ENCODE data around the gene BPTF. TPM values are rescaled to one million over a fixed set of nuclear protein-coding genes. Genes with fewer than 3 reads are reported as not detected.
"Not testable (repeated sequence)": the region's sequence is repeated elsewhere in the genome, so short reads cannot be mapped to it uniquely, and the experiment has no call there.

Gene BPTF
- polyA plus RNA-seq, 1 experiment: 46.0 TPM

DNA sequence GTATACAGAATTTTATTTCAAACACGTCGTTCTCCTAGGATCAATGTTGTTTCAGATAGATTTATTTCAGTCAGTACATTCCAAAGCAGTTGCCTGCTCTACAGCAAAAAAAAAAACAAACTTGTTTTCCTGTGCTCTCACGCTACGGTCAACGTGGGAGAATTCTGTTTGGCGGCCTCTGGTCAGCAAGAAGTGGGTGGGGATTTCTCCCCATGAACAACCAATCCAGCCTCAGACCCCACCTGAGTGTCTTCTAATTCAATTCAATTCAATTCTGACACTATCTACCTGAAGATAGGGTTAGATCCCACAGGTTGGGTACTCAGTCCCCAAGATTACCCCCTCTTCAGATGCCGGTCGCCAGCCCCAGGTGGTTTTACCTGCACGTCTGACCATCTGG, 148.9 kb downstream of the BPTF start:
- Histone ChIP-seq H3K4me3 (ENCODE audit: low read depth, low read length) (no peak overlapping the region), H3K27me3 (ENCODE audit: control insufficient read depth, insufficient read depth, low read length) (no peaks in the 10 kb centered on the region), H3K27ac (ENCODE audit: low read depth, low read length) (no peak overlapping the region), H3K9me3 (ENCODE audit: control insufficient read depth, insufficient read depth, low read length) (peaks cover 5% of the 10 kb centered on the region)
- TF ChIP-seq, protein P1, sequence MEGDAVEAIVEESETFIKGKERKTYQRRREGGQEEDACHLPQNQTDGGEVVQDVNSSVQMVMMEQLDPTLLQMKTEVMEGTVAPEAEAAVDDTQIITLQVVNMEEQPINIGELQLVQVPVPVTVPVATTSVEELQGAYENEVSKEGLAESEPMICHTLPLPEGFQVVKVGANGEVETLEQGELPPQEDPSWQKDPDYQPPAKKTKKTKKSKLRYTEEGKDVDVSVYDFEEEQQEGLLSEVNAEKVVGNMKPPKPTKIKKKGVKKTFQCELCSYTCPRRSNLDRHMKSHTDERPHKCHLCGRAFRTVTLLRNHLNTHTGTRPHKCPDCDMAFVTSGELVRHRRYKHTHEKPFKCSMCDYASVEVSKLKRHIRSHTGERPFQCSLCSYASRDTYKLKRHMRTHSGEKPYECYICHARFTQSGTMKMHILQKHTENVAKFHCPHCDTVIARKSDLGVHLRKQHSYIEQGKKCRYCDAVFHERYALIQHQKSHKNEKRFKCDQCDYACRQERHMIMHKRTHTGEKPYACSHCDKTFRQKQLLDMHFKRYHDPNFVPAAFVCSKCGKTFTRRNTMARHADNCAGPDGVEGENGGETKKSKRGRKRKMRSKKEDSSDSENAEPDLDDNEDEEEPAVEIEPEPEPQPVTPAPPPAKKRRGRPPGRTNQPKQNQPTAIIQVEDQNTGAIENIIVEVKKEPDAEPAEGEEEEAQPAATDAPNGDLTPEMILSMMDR (IDR thresholded peaks at IDR 0.05; ENCODE audit: low read depth, low read length): no peak
- no peak for DNase-seq (ENCODE audit: low read depth, low spot score)
- ChIA-PET POLR2A (no interaction called here), CTCF (interaction anchor here (0.9 kb wide), 1 partner anchor 10 kb away, joined by 3 read pairs; no protein-coding TSS in a partner anchor)

DNA sequence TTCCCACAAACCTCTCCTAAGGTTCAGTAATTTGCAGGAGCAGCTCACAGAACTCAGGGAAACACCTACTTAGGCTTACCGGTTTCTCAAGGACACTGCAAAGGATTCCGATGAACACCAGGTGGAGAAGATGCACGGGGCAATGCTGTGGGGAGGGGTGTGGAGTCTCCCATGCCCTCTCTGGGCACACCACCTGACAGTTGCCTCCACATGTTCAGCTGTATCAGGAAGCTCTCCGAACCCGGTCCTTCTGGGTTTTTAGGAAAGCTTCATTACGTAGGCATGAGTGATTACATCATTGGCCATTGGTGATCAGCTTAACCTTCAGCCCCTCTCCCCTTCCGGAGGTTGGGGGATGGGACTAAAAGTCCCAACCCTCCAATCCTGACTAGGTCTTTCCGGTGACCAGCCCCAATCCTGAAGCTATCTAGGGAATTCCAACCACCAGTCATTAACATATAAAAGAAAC, 149.3 kb downstream of the BPTF start:
- H3K27ac ChIP-seq (ENCODE audit: low read depth, low read length): no peak overlapping the region
- CTCF ChIA-PET: interaction anchor here (0.9 to 1.3 kb wide), 2 partner anchors 11 to 12 kb away, joined by 3 to 4 read pairs; no protein-coding TSS in a partner anchor
- POLR2A ChIA-PET: no interaction called here
- no peaks in the 10 kb centered on the region for H3K27me3 ChIP-seq (ENCODE audit: control insufficient read depth, insufficient read depth, low read length)
- peaks cover 10% of the 10 kb centered on the region for H3K9me3 ChIP-seq (ENCODE audit: control insufficient read depth, insufficient read depth, low read length)
- TF ChIP-seq, protein P1 (IDR thresholded peaks at IDR 0.05; ENCODE audit: low read depth, low read length): no peak
- H3K4me3 ChIP-seq (ENCODE audit: low read depth, low read length): no peak overlapping the region
- no peak for DNase-seq (ENCODE audit: low read depth, low spot score)

DNA sequence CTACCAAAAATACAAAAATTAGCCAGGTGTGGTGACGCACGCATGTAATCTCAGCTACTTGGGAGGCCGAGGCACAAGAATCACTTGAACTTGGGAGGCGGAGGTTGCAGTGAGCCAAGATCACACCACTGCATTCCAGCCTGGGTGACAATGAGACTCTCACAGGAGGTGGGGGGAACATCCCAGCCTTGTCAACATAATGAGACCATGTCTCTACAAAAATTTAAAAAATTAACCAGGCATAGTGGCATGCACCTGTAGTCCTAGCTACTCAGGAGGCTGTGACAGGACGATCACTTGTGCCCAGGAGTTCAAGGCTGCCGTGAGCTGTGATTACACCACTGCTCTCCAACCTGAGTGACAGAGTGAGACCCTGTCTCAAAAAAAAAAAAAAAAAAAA, 151.0 kb downstream of the BPTF start:
- H3K4me3 ChIP-seq (ENCODE audit: low read depth, low read length); H3K27me3 ChIP-seq (ENCODE audit: control insufficient read depth, insufficient read depth, low read length); H3K27ac ChIP-seq (ENCODE audit: low read depth, low read length); DNase-seq (ENCODE audit: low read depth, low spot score); CTCF ChIA-PET: not testable (repeated sequence)
- H3K9me3 ChIP-seq (ENCODE audit: control insufficient read depth, insufficient read depth, low read length): peaks cover 15% of the 10 kb centered on the region
- POLR2A ChIA-PET: interaction anchor here (0.5 to 0.7 kb wide), 2 partner anchors 9 to 493 kb away, joined by 4 to 6 read pairs; no protein-coding TSS in a partner anchor

DNA sequence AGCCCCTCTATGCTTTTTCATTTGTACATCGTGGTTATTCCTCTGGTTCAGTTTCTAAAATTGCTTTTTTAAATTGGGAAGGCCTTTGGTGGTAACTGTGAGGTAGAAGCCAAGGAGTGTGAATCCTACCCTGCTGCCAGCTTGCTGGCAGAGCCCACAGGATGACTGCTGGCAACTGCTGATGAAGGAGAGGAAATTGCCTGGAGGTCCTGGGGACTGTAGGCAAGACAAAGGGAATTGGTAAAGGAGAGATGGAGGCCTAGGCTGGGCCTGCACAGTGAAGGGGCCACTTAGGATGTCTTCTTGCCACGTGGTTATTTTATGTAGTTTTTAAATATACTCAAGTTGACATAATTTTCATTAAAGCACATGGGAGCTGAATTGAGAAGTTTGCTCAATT, 155.2 kb downstream of the BPTF start:
- Histone ChIP-seq H3K9me3 (ENCODE audit: control insufficient read depth, insufficient read depth, low read length) (peaks cover 15% of the 10 kb centered on the region), H3K27me3 (ENCODE audit: control insufficient read depth, insufficient read depth, low read length) (no peaks in the 10 kb centered on the region), H3K27ac (ENCODE audit: low read depth, low read length) (no peak overlapping the region), H3K4me3 (ENCODE audit: low read depth, low read length) (no peak overlapping the region)
- TF ChIP-seq, protein P1 (IDR thresholded peaks at IDR 0.05; ENCODE audit: low read depth, low read length): no peak
- ChIA-PET POLR2A (no interaction called here), CTCF (no interaction called here)
- no peak for DNase-seq (ENCODE audit: low read depth, low spot score)

DNA sequence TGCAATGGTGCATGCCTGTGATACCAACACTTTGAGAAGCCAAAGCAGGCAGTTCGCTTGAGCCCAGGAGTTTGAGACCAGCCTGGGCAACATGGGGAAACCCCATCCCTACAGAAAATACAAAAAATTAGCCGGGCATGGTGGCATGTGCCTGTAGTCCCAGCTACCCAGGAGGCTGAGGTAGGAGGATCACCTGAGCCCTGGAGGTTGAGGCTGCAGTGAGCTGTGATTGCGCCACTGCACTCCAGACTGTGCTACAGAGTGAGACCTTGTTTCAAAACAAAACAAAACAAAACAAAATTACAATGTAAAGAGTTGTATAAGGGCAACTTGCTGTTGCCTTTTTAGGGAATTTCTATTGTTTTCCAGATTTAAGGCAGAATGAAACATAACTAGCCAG, 155.6 kb downstream of the BPTF start:
- H3K27me3 ChIP-seq (ENCODE audit: control insufficient read depth, insufficient read depth, low read length); DNase-seq (ENCODE audit: low read depth, low spot score); POLR2A ChIA-PET; H3K4me3 ChIP-seq (ENCODE audit: low read depth, low read length); H3K27ac ChIP-seq (ENCODE audit: low read depth, low read length); CTCF ChIA-PET: not testable (repeated sequence)
- peaks cover 15% of the 10 kb centered on the region for H3K9me3 ChIP-seq (ENCODE audit: control insufficient read depth, insufficient read depth, low read length)

DNA sequence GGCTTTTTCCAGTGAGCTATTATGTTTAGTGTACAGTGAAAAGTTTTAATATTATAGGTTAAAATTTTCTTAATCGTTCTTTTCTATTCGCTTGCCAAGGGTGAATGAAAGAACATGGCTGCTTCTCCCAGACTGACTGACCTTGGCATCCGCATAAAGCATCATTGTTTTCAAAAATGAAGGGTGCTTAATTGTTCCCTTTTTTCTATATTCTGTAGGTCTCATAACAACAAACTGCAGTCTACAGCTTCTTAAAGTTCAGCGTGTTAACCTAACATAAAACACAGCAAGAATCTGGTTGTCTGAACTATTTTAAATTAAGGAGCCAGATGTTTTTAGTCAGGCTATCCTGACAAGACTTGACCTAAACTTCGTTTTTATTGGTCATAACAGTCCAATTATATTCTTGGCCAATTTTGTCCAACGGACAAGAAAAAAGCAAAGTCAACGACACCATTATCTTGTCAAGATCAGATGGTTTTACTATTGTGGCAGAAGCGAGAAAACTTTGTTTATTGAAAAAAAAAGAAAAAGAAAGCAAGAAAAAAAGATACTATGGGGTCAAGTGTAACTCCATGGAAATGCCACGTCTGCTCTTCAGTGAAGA, 156.8 kb downstream of the BPTF start:
- Histone ChIP-seq H3K27me3 (ENCODE audit: control insufficient read depth, insufficient read depth, low read length) (no peaks in the 10 kb centered on the region), H3K9me3 (ENCODE audit: control insufficient read depth, insufficient read depth, low read length) (peaks cover 15% of the 10 kb centered on the region), H3K4me3 (ENCODE audit: low read depth, low read length) (no peak overlapping the region), H3K27ac (ENCODE audit: low read depth, low read length) (no peak overlapping the region)
- no peak for DNase-seq (ENCODE audit: low read depth, low spot score)
- ChIA-PET CTCF (interaction anchor here (1.1 kb wide), 1 partner anchor 29 kb away, joined by 3 read pairs; no protein-coding TSS in a partner anchor), POLR2A (no interaction called here)
- TF ChIP-seq, protein P1 (IDR thresholded peaks at IDR 0.05; ENCODE audit: low read depth, low read length): no peak

Measured in AG04450 (cell line).